GM18951 (cell line): ENCODE measurements around the gene CTSC.

Experiments used
- POLR2A ChIP-seq: IDR thresholded peaks from 4 replicates; pipeline ENCODE4 v1.6.1; 2011; ENCODE audit warnings: mild to moderate bottlenecking; ENCODE audit not compliant: insufficient read length, insufficient read depth; ENCODE audit errors: extremely low read depth
- in situ Hi-C: fragments of 300-500 bp; cut with MboI; formaldehyde crosslinking; loops from one replicate; pipeline ENCODE4 v1.12.0; 2022; ENCODE audit warnings: low sequenced_read_pairs, mixed read lengths, inconsistent platforms; ENCODE audit not compliant: unreplicated experiment

Gene CTSC

DNA sequence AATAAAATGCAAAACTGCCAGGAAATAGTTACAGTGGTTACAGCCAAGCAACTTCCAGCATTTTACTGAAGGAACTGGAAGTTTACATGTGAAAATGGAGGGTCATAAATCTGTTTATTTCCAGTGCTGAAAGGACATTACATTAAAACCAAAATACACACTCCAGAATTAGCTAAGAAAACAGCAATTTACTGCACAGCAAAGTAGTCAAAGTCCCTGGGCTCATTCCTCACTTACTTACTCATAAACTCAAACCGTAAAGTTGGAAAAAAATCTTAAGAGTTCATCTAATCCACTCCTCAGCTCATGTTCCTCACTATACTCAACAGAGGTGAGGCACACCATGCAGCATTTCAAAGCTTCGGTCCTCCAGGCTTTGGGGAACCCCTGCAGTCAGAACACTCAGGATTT lies 17.4 kb downstream of the CTSC start:
- in situ Hi-C loops = no loop called here
- no peak for TF ChIP-seq POLR2A

DNA sequence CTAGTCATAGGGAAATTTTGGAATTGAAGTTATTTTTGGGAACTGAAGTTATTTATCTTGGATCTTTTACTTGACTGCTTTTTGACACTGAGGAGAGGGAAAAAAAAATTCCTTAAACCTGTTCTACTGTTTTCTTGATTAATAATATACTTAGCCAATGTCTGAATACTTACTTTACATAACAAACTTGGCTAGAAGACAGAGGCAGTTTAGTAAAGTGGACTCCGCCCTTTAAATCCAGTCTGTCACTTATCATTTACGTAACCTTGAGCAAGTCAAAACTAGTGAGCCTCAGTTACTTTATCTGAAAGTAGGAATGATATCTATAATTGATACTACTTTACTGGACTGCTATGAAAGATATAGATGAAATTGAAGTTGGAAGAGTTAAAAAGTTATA lies 19.5 kb downstream of the CTSC start:
- TF ChIP-seq POLR2A = no peak
- in situ Hi-C loops = no loop called here

DNA sequence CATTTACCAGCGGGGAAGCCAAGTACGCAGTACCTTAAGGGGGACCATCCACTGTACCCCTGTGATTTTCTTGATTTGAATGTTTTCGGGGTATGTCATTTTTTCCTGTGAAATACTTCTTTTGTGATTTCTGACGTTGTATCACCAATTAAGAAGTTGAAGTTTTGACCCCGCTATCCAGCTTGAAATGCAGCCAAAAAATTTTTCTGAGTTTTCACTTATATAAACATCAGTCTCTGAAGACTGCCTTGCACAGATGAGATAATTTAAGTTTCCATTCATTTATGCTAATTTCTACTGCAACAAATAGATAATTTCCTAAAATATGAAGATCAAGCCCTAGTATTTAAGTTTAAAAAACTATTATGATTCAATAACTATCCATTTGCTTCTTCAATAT lies 20.0 kb downstream of the CTSC start:
- in situ Hi-C loops = no loop called here
- TF ChIP-seq POLR2A = no peak

DNA sequence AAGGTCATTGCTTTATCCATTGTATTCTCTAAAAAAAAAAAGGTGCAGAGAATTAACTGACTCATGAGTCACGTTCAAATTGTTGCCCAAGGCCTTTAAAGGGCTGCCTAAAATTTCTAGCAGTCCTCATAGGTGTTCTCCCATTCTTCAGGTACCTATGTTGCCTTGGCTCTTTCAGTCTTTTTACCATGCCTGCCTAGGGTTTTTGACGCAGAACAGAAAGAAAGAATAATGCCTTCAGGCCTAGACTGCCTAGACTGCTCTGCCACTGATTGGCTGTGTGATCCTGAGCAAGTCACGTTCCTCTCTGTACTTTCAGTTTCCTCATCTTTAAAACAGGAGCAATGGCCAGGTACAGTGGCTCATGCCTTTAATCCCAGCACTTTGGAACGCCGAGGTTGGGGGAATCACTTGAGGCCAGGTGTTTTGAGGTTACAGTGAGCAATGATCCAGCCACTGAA lies 21.5 kb downstream of the CTSC start:
- TF ChIP-seq POLR2A = no peak

DNA sequence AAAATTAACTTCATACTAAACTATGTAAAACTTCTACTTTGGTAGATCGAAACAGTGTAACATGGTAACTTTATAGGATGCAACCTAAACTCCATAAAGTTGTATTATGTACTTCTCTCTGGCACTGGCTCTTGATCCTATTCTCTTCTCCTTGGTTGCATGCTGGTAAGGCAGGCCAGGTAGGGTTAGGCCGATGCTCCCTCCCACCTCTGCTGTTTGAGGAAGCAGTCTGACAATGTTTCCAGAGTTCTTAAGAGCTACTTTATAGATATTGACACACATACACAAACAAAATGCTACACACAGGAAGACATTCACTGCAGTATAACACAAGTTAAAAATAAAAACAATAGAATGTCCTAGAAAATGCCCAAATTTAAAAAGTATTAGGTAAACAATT lies 22.5 kb downstream of the CTSC start:
- in situ Hi-C loops = no loop called here
- TF ChIP-seq POLR2A = no peak

More for the DNA sequence above, 21.5 kb downstream of the CTSC start:
- in situ Hi-C loops = no loop called here

DNA sequence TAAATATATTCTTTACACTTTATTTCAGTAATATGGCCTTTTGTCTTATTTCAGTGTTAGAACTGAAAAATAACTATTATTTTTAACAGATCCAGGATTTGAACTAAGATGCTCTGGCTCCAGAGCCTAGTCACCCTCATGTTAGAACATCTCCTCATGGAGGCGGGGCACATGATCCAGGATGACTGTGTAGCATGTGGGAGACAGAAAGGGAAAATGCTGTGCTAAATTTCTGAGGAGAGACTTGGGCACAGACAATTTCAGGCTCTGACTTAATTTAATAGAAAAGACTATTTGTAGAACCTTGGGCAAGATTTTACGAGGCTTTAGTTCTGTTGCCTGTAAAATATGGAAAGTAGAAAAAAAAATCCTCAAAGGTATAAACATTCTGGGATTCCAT lies 24.1 kb downstream of the CTSC start:
- in situ Hi-C loops = no loop called here
- TF ChIP-seq POLR2A = no peak

DNA sequence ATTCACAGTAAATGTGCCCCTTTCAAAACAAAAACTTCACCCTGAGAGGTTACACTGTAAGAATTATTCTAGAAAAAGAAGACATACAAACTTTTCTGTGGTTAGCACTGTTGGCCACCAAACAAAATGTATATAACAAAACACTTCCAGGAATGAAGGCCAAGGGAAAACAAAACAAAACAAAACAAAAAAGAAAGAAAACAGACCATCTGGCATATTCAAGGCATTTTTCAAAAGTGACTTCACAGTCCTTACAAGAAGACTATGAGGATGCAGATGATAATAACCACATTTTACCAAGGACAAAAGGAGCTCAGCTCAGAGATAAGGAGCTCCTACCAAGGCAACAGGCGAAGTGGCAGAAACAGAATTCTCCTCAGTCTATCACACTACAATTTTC lies 24.9 kb downstream of the CTSC start:
- in situ Hi-C loops = no loop called here
- TF ChIP-seq POLR2A = no peak

DNA sequence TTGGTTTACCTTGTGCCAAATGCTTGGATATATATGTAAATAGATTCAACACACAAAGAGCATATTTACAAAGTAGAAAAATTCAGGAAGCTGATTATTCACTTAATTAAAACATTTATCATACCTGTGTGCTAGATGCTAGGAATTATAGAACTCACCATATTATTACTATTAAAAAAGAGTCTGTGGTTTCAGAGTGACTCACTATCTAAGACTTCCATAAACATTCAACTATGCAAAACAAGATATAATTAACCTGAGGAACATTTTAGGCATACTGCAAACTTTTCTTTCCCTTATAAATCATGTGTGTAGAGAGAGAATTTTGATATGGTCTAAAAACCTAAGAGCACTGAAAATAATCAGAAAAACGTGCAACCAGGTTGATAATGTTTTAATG lies 27.3 kb downstream of the CTSC start:
- in situ Hi-C loops = no loop called here
- no peak for TF ChIP-seq POLR2A

DNA sequence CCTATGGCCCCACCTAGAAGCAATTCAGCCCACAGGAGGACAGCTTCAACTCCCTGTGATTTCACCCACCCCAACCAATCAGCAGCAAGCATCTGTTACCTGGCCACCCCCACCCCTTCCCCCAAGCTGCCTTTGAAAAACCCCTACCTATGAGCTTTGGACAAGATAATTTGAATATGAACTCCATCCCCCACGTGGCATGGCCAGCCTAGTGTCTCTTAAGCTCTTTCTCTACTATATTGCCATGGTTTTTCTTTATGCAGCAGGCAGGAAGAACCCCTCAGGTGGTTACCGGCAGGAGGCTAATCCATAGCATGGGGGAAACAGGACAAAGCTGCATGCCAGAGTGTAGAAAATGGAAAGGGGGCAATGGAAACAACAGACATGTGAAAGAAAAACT lies 29.0 kb downstream of the CTSC start:
- in situ Hi-C loops = no loop called here
- TF ChIP-seq POLR2A = no peak

DNA sequence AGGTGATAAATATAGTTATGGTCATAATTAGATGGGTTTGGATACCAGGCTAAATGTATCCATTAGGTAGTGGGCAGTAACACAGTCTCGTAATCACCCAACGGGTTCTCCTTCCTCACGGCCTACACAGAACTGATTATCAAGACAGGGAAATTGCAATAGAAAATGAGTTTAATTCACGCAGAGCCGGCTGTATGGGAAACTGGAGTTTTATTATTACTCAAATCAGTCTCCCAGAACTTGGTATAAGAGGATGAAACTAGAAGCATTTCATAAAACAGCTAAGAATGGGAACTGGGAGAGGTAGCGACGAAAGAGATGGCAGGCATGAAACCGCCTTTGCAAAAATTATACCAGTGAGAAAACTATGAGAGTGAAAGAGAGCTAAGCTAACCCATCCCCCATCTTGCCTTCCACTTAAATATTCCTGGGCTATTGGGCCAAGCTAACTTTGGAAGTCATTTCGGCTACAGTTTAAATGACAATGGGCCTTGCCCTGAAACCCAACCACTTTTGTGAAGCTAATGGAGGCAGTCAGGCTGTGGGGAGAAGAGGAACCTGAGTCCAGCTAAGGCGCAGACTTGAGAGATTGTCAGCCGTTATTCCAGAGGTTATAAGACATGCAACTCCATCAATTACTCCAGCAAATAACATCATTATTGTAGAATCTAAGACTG lies 29.6 kb downstream of the CTSC start:
- TF ChIP-seq POLR2A = no peak
- in situ Hi-C loops = no loop called here

DNA sequence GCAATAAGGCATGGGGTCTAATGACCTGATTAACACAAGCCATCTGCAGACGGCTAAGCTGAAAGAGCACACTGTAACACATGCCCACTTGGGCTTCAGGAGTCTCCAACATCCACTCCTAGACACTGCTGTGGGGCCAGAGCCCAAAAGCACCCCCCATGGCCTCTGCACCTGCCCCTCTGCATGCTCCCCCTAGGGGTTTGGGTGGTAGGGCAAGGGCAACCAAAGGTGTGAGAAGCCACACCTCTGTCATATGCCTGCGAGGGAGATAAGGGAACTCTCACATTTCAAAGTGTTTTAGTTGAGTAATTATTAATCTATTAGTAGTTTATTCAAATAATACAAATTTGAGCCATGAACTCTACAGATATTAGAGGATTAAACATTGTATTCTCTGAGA lies 30.8 kb downstream of the CTSC start:
- TF ChIP-seq POLR2A = no peak
- in situ Hi-C loops = no loop called here

DNA sequence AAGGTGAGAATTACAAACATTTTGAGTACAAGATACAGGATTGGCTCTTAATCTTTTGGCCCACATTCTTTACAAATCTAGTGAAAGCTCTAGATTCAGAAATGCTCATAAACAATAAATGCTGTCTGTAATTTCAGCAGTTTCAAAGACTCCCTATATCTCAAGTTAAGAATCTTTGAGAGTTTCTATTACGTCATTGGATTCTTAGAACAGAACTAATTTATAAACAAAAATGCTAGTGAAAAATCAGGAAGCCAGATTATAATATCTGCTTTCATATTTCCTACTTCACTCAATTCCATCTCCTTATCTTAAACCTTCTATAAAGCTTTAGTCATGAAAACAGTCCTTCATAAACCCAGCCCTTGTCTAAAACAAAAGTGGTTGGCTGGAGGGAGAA lies 32.1 kb downstream of the CTSC start:
- in situ Hi-C loops = no loop called here
- TF ChIP-seq POLR2A = no peak

DNA sequence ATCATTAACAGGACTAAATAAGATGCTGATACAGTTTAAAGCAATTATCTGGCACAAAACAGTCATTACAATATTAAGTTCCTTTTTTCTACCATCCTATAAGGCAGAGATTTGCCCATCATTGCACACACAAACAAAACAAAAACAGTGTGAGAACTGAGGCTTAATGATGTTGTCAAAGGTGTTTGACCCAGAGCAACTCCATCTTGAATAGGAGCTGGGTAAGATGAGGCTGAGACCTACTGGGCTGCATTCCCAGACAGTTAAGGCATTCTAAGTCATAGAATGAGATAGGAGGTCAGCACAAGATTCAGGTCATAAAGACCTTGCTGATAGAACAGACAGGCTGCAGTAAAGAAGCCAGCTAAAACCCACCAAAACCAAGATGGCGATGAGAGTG lies 33.2 kb downstream of the CTSC start:
- TF ChIP-seq POLR2A = no peak
- in situ Hi-C loops = no loop called here

DNA sequence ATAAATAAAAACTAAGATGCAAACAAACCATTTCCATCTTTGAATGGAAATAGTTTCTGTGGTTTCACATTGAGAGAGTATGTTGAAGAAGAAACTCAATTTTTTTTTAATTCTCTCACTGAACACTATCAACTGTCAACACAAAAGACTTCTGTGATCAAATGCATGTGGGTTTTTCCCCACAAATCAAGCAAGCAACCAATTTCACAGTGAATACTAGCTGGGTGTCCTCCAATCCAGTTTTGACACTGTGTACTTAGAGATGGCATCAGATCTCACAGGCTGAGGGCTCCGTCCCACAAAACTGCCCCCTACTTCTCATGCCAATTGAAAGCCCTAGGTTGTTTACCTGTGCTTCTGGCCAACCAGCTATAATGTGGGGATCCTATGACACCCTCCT lies 34.5 kb downstream of the CTSC start:
- in situ Hi-C loops = no loop called here
- no peak for TF ChIP-seq POLR2A
